HG03469 (cell line): Measurements from ENCODE around the gene ERICH6.

Source experiments
- ATAC-seq: cut with Tn5 transposase; IDR thresholded peaks from one replicate; pipeline ENCODE4 v1.9.1; 2021; ENCODE audit warnings: mild to moderate bottlenecking, moderate library complexity, moderate number of reproducible peaks; ENCODE audit not compliant: unreplicated experiment

ERICH6 gene

DNA sequence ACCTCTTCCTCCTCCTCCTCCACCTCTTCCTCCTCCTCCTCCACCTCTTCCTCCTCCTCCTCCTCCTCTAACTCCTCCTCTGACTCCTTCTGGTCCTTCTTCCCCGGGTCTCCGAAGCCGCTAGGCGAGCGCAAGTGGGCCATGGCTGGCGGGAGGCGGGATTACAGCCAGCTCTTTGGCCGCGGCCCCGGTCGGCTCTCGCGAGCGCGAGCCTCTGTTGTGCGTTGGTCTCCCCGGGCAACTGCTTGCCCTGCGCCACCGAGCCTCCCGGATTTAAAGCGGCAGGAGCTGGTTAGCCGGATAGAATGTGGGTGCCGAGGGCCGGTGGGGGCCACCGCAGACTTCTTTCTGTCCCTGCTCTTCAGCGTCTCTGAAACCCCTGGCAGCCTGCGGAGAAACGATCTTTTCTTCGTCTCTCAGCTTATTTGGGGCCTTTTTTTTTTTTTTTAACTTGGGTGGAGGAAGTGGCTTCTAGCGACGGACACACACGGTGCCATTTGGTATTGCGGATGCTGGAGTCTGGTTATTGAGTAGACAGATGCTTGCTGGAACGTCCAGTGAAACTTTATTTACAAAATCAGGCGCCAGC, at the start of gene ERICH6:
TSS of gene ERICH6 (minus strand) at position 165 of the 589 bp plus-strand sequence. CDS start at position 143, 22 bp downstream.
- peak; percentile 94 for ATAC-seq

DNA sequence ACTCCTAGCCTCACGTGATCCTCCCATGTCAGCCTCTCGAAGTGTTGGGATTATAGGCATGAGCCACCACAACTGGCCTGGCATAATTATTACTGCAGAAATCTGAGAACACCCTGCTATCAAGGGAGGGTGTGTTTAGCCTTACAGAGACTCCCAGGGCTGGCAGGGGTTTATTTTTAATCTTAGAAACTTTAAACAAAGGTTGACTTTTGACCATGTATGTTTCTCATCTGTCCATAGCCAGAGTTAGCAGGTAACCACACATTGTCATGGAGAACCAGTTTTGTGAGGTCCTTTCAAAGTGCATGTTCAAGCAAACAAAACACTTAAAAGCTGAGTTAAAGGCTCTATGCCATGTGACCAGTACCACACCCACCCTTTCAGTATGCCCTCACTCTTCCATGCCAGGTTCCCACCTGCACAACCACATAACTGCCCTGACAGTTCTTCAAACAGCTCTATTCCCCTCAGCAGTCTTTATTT, 48.1 kb upstream of the ERICH6 start:
- ATAC-seq, result no peak

DNA sequence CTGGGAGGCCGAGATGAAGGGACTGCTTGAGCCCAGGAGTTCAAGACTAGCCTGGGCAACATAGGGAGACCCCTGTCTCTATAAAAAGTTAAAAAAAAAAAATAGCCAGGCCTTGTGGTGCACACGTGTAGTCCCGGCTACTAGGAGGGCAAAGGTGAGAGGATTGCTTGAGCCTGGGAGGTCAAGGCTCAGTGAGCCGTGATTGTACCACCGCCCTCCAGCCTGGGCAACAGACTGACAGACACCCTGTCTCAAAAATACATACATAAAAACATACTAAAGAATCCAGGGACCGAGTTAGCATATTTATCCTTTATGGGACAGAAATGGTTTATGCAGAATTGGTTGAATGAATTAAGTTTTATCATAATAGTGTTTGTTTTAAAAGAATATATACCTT, 45.5 kb upstream of the ERICH6 start:
- no peak for ATAC-seq

DNA sequence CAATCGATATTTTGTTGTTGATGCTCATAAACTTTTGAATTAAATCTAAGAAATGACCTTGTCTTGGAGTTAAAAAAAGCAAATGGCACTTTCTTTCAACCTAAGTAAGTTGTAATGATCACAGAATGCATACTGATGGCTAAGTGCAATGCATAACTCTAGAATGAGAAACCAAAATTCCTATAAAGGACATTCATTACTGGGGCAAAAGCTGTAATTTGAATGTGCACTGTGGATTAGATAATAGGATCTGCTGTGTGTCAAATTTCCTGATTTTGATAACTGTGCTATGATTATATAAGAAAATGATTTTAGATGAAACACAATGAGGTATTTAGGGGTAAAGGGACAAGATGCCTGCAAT, 44.9 kb upstream of the ERICH6 start:
- no peak for ATAC-seq

DNA sequence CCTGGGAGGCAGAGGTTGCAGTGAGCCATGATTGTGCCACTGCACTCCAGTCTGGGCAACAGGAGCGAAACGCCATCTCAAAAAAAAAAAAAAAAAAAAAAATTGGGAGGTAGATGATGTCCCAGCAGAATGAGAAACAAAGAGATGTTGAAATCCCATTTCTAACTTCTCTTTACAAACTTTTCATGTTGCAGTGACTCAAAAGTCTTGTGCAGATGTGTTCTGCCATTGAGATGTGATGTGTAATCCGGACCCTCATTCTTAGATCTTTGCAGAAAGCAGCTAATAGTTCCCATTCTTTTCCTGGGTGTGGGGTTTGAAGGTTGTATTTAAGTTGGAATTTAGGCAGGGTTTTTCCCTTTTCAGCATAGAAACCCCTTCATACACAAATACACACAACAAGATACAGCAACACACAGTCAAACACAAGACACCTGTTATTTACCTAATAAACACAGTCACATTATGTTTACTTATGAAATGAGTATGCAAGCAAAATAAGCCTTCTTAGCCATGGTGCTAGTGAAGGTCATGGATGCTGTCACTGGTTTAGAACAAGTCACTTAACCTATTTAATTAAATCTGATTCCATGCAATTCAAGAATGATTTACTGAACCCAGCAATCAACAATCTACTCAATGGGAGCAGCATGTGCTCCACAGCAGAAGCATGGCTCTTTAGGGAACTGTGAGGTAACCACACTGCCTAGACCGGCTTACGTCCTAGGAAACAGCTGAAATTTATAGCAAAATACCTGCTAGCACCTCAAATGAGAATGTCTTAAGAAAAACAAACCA, 44.4 kb upstream of the ERICH6 start:
- no peak for ATAC-seq

DNA sequence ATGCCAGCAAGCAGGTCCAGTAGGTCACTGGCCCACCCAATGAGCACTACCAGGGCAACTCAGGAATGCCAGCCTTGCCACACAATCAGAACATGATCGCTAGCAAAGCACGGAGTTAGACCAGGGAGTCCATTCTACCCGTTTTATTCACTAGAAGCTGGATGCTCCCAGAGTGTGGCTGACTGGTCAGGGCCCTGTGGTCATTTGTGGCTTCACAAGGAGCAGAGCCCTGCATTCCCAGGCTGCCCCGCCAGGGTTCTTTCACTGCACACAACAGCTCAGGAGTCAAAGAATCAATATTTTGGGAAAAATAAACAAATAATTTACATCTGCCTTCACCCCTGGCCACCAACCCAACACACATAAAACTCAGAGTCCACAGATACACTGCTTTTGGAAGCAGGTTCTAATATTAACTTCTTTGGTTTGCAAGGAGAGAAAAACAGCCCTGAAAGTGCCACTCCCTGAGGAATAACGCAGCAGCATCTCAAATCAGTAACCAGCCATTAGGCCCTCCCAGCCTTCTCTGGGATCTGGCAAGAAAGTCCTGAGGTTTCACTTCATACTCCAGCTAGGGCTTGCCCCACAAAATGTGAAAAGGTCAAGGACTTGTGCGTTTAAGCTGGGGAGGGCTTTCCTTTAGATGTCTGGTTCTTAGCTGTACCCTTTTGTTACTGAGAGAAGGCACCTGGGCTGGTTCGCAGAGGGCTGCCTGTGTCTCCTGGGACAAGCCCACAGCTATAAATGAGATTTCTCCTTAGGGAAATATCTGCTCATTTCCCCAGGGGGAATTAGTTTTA, 43.3 kb upstream of the ERICH6 start:
- ATAC-seq, result no peak

DNA sequence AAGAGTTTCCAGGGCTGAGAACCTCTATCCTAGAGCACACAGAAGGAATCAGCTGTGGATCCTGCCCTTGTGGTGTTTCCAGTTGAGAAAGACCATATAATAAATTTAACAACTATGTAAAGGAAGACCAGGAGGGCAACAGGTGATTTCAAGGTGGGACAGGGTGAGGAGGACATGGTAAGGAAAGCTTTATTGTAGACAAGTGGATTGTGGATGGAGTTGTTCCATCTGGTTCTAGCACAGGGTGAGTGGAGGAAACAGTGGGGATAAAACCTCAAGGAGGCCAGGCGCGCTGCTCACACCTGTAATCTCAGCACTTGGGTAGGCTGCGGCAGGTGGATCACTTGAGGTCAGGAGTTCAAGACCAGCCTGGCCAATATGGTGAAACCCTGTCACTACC, 42.1 kb upstream of the ERICH6 start:
- ATAC-seq, result no peak

DNA sequence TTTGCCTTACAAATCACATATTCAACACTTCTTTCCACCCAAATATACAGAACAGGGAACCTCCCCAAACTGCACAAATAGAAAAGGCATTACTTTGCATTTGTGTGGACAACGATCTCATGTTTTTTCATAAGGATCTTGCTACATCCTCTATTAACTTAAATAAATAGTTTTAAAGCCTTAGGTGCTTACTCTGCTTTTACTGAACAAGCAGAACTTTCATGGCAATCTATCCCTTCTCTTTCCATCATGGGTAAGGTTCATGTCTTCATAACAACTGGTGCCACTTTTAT, 41.1 kb upstream of the ERICH6 start:
- no peak for ATAC-seq

DNA sequence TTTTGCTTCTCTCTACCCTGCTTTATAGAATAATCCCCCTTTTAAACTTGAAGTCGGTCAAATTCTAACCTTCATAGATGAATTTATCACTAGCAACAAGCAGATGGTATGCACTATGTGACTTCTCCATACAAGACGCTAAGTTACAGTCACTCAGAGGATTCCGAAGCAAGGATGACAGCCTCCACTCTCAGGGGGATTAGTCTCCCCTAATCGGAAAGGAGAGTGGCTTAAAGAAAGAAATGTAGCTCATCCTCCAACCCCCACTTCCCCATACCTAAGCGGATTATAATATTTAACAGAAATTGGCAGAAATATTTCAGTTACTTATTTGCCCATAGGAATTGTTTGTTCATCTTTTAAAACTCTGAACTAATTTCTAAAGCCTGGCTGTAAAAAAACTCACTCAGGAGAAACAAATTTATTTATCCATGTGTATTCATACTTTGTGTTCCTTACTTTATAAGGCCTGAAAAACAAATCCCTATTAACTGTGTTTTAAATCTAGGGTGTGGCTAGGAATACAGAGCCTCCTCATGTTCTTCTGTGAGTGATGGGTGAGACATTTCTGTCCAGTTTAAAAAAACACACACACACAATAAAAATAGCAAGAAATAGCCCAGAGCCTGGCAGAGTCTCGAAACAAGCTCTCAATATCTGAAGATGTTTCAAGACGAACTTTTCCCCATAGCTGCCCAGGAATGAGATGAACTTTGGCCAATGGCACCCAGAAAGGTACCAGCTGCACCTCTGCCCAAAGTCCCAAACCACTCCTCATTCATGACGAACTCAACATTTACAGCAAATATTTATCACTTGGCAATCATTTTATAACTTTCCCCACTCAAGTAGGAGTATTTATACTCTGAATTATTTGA, 40.6 kb upstream of the ERICH6 start:
- ATAC-seq, result no peak

DNA sequence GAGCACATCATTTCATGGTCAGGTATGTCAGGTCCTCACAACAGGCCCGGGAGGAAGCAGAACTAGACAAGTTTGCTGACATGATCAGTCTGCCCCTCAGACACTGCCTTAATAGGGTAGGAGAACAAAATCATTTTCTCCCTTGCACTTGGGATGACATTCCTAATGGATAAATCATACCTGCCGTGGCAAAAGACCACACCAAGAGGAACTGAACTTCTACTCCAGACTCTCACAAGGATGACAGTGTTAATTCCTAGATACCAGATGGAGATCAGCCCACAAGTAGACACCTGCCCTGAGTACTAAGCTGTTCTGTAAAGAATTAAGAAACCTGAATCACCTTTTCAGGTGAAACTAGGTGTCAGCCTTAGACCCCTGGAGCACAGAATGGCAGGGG, 39.8 kb upstream of the ERICH6 start:
- ATAC-seq, result no peak

DNA sequence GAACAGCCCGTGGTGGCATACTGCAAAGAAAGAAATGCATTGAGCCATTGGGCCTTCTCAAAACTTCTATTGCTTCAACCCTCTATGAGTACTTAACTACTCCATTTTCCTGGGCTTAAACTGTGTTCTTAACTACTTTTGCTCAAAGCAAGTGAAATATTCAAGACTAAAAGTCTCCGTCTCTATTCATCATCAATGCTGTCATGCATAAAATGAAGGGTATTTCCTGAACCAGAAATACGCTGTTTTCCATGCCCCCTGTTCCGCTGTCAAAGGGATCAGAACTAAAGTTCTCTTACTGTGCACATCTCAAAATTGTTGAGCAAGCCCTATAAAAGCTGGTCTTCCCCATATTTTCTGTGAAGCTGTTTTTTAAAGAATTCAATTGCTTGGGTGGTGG, 39.0 kb upstream of the ERICH6 start:
- ATAC-seq, result no peak

DNA sequence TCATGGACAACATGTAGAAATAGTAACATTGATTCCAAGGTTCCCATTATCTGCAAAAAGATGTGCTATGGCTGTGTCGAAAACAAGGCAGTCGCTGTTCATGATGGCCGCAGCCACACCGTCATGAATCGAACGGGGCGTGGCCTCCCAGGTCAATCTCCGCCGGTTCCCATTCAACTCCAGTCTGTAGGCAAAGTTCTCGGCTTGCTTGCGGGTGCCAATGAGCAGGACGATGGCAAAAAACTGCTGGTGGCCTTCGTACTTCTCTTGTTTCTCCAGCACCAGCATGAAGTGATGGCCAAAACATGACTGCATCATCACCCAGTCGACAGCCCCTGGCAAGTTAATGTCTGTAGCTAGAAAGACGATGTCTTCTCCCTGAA, 38.4 kb upstream of the ERICH6 start:
- ATAC-seq, result no peak

DNA sequence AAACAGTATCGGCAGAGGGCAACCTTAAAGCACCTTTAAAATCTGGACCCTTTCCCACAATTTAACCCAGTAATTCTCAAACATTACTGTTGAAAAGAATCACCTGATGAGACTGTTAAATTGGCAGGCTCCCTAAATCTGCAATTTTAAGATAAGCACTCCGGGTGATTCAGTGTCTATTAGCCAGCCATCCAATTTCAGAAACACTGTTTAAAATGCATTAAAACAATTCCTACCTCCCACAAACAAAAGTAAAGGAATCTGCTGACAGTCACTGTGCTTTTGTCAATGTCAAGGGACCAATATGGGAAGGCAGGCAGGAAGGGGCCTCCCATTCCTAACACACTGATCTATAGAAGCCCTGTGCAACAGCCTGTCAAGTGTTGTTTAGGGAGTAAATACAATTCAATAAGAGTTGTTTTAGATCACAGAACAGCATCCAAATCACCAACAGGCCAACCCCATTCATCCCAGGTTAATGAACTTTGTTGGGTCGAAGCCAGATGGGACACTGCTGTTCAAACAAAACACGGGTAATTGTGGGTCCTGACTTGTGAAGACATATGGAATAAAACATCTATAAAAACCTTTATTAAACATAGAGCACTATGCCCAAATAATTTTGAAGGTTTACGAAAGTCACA, 37.9 kb upstream of the ERICH6 start:
- ATAC-seq, result no peak

DNA sequence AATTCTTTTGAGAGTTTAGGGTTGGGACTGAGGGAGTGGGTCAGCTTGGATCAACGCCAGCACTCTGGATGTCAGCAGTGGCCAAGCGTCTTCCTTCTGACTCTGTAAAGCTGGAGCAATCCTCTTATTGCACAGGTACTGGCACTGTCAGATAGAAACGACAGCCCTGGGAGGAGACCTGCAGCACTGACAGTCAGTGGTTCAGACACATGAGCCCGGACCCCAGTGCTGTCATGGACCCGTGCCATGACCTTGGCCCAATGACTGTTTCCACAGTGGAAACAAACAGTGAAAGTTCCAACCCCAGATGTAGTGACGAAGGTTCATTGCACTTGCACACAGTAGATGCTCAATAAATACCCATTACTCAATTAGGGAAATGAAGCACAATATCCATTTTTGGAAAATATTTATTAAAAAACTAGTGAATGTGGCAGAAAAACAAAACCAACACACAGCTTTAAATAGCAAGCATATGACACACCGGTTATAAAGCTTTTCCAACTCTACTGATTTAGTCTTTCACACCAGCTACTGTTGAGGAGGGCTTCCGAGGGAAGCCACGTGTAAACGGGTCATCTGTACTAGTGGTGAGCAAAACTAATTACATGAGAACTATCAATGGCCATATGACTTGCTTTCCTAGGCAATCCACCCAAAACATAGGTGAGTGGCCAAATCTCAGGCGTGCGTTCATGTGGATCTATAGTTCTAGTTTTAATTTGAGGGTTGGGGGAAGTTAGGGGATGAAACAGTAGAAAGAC, 37.2 kb upstream of the ERICH6 start:
- ATAC-seq, result no peak

DNA sequence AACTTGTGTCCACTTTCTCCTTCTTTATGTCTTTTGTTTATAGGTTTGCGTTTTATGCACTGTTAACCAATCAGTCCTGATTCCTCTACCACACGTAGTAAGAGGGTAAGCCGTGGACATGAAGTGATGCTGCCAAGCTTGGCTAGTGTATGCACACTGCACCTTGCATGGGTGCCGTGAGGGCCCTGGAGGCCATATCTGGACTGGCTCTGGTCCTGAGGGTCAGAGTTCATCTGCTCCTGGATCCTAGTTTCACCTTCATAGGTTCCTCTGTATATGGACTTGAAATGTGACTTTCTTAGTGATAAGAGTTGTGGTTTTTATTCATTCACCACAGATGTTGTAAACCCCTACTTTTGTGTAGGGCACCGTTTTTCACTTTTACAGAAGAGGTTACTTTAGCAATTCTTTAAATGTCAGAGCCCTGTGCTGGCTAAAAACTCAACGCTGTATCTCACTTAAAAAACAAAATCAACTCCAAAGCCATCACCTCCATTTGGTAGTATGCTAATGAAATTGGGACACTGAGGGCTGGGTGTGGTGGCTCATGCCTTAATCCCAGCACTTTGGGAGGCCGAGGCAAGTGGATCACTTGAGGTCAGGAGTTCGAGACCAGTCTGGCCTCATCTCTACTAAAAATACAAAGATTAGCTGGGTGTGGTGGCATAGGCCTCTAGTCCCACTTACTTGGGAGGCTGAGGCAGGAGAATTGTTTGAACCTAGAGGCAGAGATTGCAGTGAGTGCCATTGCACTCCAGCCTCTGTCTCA, 36.3 kb upstream of the ERICH6 start:
- no peak for ATAC-seq

DNA sequence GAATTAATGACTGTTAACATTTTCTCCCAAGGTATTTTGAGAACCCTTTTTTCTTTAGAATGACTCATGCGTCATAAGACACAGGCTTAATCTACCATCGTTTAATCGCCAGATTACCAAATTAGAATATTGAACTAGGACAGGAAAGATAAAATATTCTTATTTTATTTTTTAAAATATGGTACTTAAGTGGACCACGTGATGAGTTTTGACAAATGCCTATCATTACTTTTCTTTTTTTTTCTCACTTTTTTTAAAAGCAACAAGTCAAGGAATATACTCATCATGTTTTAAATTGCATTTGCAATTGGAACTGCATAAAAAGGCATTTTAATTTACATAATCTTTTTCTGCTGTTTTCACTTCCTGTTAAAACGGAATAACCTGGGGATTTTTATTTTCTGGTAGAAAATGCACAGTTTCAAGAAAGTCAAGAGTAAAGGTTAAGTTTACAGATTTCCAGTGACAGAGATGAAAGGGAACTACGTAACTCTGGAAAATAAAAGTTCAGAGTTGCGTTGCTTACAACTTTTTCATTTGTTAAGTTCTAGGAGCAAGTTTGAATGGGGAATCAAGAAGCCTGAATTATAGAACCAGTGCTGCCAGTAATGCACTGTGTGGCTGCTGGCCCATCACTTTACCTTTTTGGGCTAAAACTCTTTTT, 35.6 kb upstream of the ERICH6 start:
- no peak for ATAC-seq

DNA sequence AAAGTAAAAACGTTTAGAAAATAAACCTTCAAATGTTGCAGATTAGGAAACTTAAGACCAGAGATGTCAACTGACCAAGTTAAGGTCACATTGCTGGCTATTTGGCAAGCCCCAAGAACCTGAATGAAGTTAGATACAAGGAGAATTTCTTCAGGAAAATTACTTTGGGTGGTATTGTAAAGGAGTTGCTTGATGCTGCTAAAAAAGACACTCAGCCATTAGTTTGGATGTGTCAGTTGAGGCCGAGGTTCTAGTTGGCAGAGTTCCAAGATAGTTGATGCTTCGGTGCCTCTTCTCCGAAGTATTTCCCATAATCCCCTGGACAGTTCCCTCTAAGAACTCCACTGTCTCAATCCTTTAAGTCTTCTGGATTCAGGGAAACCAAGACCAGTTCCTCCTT, 35.0 kb upstream of the ERICH6 start:
- no peak for ATAC-seq

DNA sequence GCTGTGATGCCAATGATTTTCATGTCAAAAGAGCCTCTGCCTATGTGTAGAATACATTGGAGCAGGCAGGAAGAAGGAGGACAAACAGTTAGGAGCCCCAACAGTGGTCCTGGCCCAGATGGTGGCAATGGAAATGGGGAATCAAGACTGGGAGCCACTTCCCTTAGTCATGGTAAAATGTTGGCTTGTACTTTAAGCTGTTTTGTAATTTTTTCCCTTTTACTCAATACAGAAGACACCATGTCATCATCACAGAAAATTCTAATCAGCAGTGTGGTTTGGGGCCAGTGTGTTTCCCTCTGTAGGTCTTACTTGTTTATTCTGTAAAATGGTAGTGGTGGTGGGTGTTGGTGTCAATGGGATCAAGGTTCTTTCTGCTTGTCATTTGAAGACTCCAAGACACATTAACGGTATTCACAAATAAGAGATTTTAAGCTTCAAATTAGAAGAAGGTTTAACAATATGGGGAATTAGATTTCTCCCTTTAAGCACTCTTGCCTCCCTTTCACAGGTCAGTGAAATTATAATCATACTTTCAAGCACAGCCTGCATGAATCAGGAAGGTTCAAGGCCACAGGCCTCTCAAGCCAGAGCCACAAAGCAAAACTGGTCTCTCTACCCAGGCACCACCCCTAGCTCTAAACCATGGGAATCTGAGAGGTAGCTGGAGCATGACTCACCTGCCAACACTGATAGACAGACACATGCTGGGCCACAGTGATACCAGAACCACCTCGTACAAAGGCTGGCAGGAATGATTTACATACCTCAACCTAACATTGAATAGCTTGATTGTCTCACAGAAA, 34.4 kb upstream of the ERICH6 start:
- ATAC-seq, result peak; percentile 38
